GM18868 (cell line): ENCODE measurements around the gene ACBD6.
A peak's percentile ranks its signal among the peaks of the same experiment; 100 is the strongest.
"Not testable (repeated sequence)": the region's sequence is repeated elsewhere in the genome, so short reads cannot be mapped to it uniquely, and the experiment has no call there.

ENCODE experiments used
- ATAC-seq: cut with Tn5 transposase; IDR thresholded peaks from one replicate; pipeline ENCODE4 v1.9.1; 2021; ENCODE audit warnings: mild to moderate bottlenecking, moderate library complexity; ENCODE audit not compliant: unreplicated experiment

Gene ACBD6

DNA sequence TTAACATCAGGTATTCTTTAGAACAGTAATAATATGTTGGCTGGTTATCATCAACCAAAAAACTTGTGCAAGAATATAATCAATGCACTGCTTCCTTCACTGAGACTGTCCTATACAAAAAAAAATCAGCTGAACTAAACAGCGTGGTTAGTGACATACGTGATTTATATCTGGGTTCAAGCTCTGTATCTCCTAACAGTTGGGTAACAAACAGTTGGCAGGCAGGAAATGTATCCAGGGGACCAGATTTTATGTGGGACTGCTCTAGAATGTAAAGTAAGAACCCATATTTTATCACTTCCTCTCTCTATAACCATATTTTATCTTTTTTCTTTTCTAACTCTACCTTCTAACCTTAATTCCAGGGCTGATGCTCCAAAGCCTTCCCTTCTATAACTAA, 8.0 kb downstream of the ACBD6 start:
- no peak for ATAC-seq

- ATAC-seq = no peak
These were observed 12.4 kb downstream of the ACBD6 start for GRCh38 chr1:180489976-180490375.

DNA sequence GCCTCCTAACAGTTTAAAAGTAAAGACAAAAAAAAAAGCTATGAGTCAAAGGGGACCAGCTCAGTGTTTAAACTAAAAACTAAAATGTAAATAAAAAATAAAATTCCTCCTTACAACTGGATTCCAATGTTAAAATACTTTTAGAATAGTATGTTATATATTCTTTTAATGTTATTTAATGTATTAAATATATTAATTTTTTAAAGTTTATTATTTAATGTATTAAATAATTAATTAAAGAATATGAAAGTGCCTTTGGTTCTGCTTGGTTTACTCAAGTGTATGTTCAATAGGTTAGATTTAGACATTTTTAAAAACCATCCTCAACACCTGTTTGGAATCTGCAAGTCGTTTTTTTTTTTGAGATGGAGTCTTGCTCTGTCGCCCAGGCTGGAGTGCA, 13.1 kb downstream of the ACBD6 start:
- ATAC-seq = no peak

GRCh38 chr1:180488661-180489060, 13.7 kb downstream of the ACBD6 start:
- no peak for ATAC-seq

GRCh38 chr1:180486092-180486491, 16.3 kb downstream of the ACBD6 start:
- ATAC-seq = no peak

DNA sequence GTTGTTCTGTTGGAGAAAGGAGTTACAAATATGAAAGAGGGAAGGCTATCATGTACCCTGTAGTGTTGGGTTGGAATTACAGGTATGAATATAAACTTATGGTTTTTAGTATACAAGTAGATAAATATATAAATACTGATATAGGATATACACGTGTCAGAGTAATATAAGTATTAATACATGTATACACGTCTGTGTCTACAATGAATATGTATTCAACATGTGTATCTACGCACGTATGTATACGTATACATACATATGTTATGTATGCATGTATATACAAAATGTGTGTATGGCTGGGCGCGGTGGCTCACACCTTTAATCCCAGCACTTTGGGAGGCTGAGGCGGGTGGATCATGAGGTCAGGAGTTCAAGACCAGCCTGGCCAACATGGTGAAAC, 17.9 kb downstream of the ACBD6 start:
- no peak for ATAC-seq

DNA sequence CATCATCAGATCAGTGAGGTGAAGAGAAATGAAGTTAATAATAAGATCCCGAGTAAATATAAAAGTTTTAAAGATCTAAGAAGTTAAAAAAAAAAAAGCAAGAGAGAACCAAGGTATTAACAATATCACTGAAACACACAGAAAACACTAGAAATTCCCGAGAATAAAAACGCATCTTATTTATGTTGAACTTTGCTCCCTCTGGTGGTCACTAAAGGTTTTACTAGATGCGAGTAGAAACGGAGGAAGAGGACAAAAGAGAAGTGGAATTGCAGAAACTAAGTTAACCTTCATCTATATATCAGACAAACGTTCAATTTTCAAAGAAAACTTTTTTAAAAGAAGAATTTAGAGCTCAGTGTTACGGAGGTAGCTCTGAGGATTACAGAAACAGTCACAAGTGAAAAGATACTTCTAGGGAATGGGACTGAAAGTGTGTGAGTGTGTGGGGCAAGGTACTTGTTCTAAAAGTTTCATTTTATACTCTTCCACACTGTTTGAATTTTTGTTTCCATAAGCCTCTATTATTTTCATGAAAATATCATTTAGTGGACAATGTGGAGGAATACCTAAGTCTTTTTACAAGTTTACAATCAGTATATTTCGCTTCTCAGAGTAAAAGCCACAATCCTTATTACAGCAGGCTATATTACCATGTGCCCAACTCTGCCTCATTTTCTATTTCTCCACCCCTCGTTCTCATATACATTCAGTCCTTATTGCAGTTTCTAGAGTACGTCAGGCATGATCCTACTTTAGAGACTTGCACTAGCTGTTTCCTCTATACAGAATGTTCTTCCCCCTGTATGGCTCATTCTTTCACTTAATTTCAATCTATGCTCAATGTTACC, 19.7 kb downstream of the ACBD6 start:
- peak; percentile 48 for ATAC-seq

DNA sequence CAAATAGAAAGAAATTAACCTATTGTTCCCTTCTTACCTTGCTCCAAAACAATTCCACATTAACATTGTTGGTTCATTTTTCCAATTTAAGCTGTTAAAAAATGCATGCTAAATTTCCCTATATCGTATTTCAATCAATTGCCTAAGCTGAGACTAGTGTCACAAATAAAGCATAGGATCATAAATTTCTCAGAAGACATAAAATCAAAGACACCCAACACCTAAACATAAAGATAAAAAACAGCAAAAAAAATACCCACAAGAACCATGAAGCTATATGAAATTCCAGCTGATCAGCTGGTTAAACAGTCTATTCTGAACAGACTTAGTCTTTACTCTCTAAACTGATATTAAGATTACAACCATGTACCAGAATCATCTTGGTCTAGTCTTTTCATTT, 32.3 kb downstream of the ACBD6 start:
- no peak for ATAC-seq

GRCh38 chr1:180468311-180468710, 34.1 kb downstream of the ACBD6 start:
- ATAC-seq = no peak

GRCh38 chr1:180462102-180462501, 40.3 kb downstream of the ACBD6 start:
- ATAC-seq = no peak

GRCh38 chr1:180461682-180462081, 40.7 kb downstream of the ACBD6 start:
- not testable (repeated sequence) for ATAC-seq

DNA sequence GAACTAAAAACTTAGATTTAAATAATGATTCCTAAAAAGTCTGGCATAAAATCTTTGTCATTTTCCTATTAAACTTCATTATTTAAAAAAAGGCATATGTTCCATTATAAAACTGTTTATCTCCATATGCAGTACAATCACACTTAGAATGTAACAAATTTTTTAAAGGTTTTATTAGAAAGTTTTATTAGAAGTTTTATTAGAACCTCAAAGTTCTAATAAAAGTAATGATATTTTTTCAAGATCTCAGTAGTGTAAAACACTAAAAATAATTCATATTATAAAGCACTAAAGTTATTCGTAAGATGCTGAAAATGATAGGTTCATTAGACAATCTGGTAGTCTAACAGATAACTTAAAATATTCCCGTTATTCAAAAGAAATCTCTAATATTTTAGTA, 43.6 kb downstream of the ACBD6 start:
- ATAC-seq = no peak

DNA sequence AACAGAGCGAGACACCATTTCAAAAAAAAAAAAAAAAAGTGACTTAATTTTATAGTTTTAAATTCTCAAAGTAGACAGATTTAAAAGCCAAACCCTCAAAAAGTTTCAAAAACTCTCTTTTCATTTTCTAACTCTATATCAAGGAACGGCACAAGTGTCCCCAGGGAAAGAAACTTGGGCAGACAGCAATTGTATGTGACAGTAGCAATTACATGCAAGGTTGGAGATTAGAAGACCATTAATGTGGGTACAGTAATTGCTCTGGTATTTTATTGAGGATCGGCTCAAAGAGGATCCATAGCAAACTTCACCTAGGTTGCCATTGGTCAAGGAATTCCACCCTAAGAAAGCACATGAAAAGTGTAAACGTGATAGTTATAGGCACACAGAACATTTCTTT, 46.2 kb downstream of the ACBD6 start:
- ATAC-seq = no peak

GRCh38 chr1:180451504-180451903, 50.9 kb downstream of the ACBD6 start:
- ATAC-seq = no peak

- no peak for ATAC-seq
These were observed 57.9 kb downstream of the ACBD6 start for GRCh38 chr1:180444522-180444921.

DNA sequence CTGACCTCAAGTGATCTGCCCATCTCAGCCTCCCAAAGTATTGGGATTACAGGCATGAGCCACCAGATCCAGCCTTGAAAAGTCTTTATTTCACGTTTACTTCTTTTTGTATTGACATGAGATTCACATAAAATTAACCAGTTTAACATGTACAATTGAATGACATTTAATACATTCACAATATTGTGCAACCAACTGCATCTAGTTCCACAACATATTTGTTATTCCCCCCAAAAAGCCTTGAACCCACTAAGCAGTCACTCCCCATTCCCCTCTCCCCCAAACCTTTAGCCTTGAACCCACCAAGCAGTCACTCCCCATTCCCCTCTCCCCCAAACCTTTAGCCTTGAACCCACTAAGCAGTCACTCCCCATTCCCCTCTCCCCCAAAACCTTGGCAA, 62.0 kb downstream of the ACBD6 start:
- no peak for ATAC-seq

- ATAC-seq = no peak
These were observed 66.8 kb downstream of the ACBD6 start for GRCh38 chr1:180435566-180435965.

DNA sequence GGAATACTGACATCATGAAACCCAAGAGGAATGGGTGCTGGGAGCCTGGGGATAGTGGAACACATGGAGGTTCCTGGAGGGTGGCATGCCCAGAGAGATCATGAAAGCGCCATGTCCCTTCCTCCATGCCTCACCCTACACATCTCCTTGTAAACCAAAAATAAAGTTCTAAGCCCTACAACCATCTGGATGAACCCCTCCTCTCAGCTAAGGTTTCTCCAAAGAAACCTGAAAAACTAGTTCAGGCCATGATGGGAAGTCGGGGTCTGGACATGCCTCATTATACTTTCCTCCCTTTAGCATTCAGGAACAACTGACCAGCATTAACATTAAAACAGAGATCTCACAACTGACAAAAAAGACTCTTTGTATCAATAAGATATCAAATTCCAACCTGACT, 68.5 kb downstream of the ACBD6 start:
- ATAC-seq = no peak

GRCh38 chr1:180431683-180432082, 70.7 kb downstream of the ACBD6 start:
- ATAC-seq = no peak

GRCh38 chr1:180428782-180429695, 73.3 kb downstream of the ACBD6 start:
- no peak for ATAC-seq

DNA sequence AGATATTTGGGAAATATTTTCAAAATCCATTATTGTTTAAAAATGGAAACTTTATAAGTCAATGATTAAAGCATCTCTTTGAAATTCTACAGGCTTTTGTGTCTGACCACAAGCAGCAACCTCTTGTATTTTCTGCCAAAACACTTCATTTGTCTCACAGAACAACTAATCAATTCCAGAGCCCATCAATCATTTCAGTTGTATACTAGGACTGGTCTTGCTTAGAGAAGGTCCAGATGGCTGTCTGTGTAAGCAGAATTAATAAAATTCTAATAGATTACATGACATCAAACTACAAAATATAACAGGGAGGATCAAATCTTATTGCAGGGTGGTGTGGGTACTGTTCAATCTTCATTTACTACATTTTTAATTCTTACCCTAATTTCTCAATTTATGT, 76.4 kb downstream of the ACBD6 start:
- ATAC-seq = no peak
